ENCODE results near the gene APCDD1. TPM values are rescaled to one million over a fixed set of nuclear protein-coding genes. Genes with fewer than 3 reads are reported as not detected.

APCDD1 gene
- total RNA-seq, 4 donors from 2014 or later = 30.7 to 51.8 (median 43.4) TPM

GRCh38 chr18:10488017-10488416, 33.6 kb downstream of the APCDD1 start:
- WGBS = 32% methylated on average over 4 of the region's 4 CpGs
- DNase-seq (ENCODE audit: extremely low spot score) = no peak
- intact Hi-C loops (cut with DNase I) = no loop called here

GRCh38 chr18:10490401-10491165, 36.1 kb downstream of the APCDD1 start:
- DNase-seq (ENCODE audit: extremely low spot score) = no peak
- TF ChIP-seq POLR2AphosphoS5 (IDR thresholded peaks at IDR 0.05) = no peak
- TF ChIP-seq POLR2A (IDR thresholded peaks at IDR 0.05; ENCODE audit: low read depth) = no peak
- no peak for TF ChIP-seq EP300 (IDR thresholded peaks at IDR 0.05)
- no peak for TF ChIP-seq CTCF (IDR thresholded peaks at IDR 0.05)
- peaks cover 0 to 14% (median 7%) of the 10 kb centered on the region in 4 donors for H3K36me3 ChIP-seq
- intact Hi-C loops (cut with DNase I) = no loop called here
- no peak overlapping the region for H3K27ac ChIP-seq (replicated peaks in 1 of 4)
- H3K4me3 ChIP-seq = no peak overlapping the region
- peaks cover 0 to 13% (median 12%) of the 10 kb centered on the region in 4 donors for H3K4me1 ChIP-seq
- H3K9me3 ChIP-seq = no peaks in the 10 kb centered on the region
- WGBS = 82% methylated on average over 13 of the region's 14 CpGs
- no peaks in the 10 kb centered on the region for H3K27me3 ChIP-seq

More at GRCh38 chr18:10488017-10488416, 33.6 kb downstream of the APCDD1 start:
- Histone ChIP-seq H3K27me3 (no peaks in the 10 kb centered on the region), H3K27ac (replicated peaks in 1 of 4) (no peak overlapping the region), H3K4me3 (no peak overlapping the region), H3K36me3 (peaks cover 0 to 17% (median 9%) of the 10 kb centered on the region in 4 donors), H3K9me3 (no peaks in the 10 kb centered on the region), H3K4me1 (peaks cover 0 to 14% (median 12%) of the 10 kb centered on the region in 4 donors)
- no peak for TF ChIP-seq POLR2A (IDR thresholded peaks at IDR 0.05; ENCODE audit: low read depth)
- no peak for TF ChIP-seq CTCF (IDR thresholded peaks at IDR 0.05)
- no peak for TF ChIP-seq EP300 (IDR thresholded peaks at IDR 0.05)
- TF ChIP-seq POLR2AphosphoS5 (IDR thresholded peaks at IDR 0.05) = no peak

GRCh38 chr18:10495936-10496335, 41.5 kb downstream of the APCDD1 start:
- DNase-seq (ENCODE audit: extremely low spot score) = no peak
- Histone ChIP-seq H3K4me1 (no peaks in the 10 kb centered on the region), H3K36me3 (no peaks in the 10 kb centered on the region), H3K4me3 (no peak overlapping the region), H3K9me3 (no peaks in the 10 kb centered on the region), H3K27ac (replicated peaks in 1 of 4) (no peak overlapping the region), H3K27me3 (no peaks in the 10 kb centered on the region)
- intact Hi-C loops (cut with DNase I) = no loop called here
- 67% methylated on average over 2 of the region's 2 CpGs for WGBS
- no peak for TF ChIP-seq EP300 (IDR thresholded peaks at IDR 0.05)
- no peak for TF ChIP-seq POLR2A (IDR thresholded peaks at IDR 0.05; ENCODE audit: low read depth)
- TF ChIP-seq CTCF (IDR thresholded peaks at IDR 0.05) = no peak
- no peak for TF ChIP-seq POLR2AphosphoS5 (IDR thresholded peaks at IDR 0.05)

- no peaks in the 10 kb centered on the region for H3K27me3 ChIP-seq
- no peaks in the 10 kb centered on the region for H3K4me1 ChIP-seq
- no peaks in the 10 kb centered on the region for H3K36me3 ChIP-seq
- intact Hi-C loops (cut with DNase I) = no loop called here
- H3K9me3 ChIP-seq = no peaks in the 10 kb centered on the region
- TF ChIP-seq CTCF (IDR thresholded peaks at IDR 0.05) (no peak), POLR2AphosphoS5 (IDR thresholded peaks at IDR 0.05) (no peak)
- no peak for DNase-seq (ENCODE audit: extremely low spot score)
- H3K27ac ChIP-seq (replicated peaks in 1 of 4) = no peak overlapping the region
- no peak overlapping the region for H3K4me3 ChIP-seq
Measured at GRCh38 chr18:10497206-10497749, 42.8 kb downstream of the APCDD1 start.
